ENCODE data around the gene CD180. TPM values are rescaled to one million over a fixed set of nuclear protein-coding genes. Genes with fewer than 3 reads are reported as not detected.

Gene CD180
- total RNA-seq, 6 experiments from 2014 or later: 0.44 to 3.3 (median 0.67) TPM

GRCh38 chr5:67133776-67134175 lies 62.8 kb downstream of the CD180 start:
- H3K4me1 ChIP-seq: peaks cover 0 to 7% (median 0%) of the 10 kb centered on the region in 4 donors
- no peak overlapping the region for H3K4me3 ChIP-seq
- WGBS (ENCODE audit: insufficient coverage, low coverage, low lambda C conversion rate, missing lambda C conversion rate): 65% methylated on average over 3 of the region's 3 CpGs
- ATAC-seq (no peak), DNase-seq (no peak)
- peaks cover 0 to 11% (median 0%) of the 10 kb centered on the region in 4 donors for H3K36me3 ChIP-seq
- TF ChIP-seq CTCF (IDR thresholded peaks at IDR 0.05) (no peak), POLR2A (IDR thresholded peaks at IDR 0.05) (no peak)
- H3K27me3 ChIP-seq: no peaks in the 10 kb centered on the region
- intact Hi-C loops (cut with DNase I): no loop called here
- H3K9me3 ChIP-seq: no peaks in the 10 kb centered on the region
- no peak overlapping the region for H3K27ac ChIP-seq

GRCh38 chr5:67133217-67133616 lies 63.4 kb downstream of the CD180 start:
- DNase-seq (no peak), ATAC-seq (no peak)
- WGBS (ENCODE audit: insufficient coverage, low coverage, low lambda C conversion rate, missing lambda C conversion rate): 53% methylated on average over 2 of the region's 2 CpGs
- Histone ChIP-seq H3K4me1 (peaks cover 0 to 7% (median 0%) of the 10 kb centered on the region in 4 donors), H3K36me3 (peaks cover 0 to 11% (median 0%) of the 10 kb centered on the region in 4 donors), H3K27ac (no peak overlapping the region), H3K27me3 (no peaks in the 10 kb centered on the region), H3K9me3 (no peaks in the 10 kb centered on the region), H3K4me3 (no peak overlapping the region)
- TF ChIP-seq CTCF (IDR thresholded peaks at IDR 0.05) (no peak), POLR2A (IDR thresholded peaks at IDR 0.05) (no peak)
- intact Hi-C loops (cut with DNase I): no loop called here

GRCh38 chr5:67129768-67130167 lies 66.8 kb downstream of the CD180 start:
- WGBS (ENCODE audit: insufficient coverage, low coverage, low lambda C conversion rate, missing lambda C conversion rate): 78% methylated on average over 2 of the region's 2 CpGs
- H3K4me3 ChIP-seq: no peak overlapping the region
- H3K36me3 ChIP-seq: peaks cover 0 to 5% (median 0%) of the 10 kb centered on the region in 4 donors
- TF ChIP-seq POLR2A (IDR thresholded peaks at IDR 0.05): no peak
- no peak for TF ChIP-seq CTCF (IDR thresholded peaks at IDR 0.05)
- peaks cover 0 to 7% (median 0%) of the 10 kb centered on the region in 4 donors for H3K4me1 ChIP-seq
- H3K27me3 ChIP-seq: no peaks in the 10 kb centered on the region
- no peaks in the 10 kb centered on the region for H3K9me3 ChIP-seq
- DNase-seq (no peak), ATAC-seq (peak in 1 of 4 donors; percentile 67)
- H3K27ac ChIP-seq: no peak overlapping the region
- intact Hi-C loops (cut with DNase I): no loop called here

All from right lobe of liver (tissue), 6 donors.